BE2C (cell line): ENCODE results near the gene VEGFA.

Experiments used
- DNase-seq: peaks from one replicate; pipeline ENCODE4 v3.0.0-alpha.2; 2020
- H3K27me3 ChIP-seq: fragments of 250-450 bp; sonication (Bioruptor Pico); 2 replicates; pipeline ENCODE4 v1.5.1; 2020; ENCODE audit warnings: mild to moderate bottlenecking
- H3K36me3 ChIP-seq: fragments of 250-450 bp; sonication (Bioruptor Pico); 2 replicates; pipeline ENCODE4 v1.5.1; 2020; ENCODE audit warnings: mild to moderate bottlenecking
- H3K4me1 ChIP-seq: fragments of 250-450 bp; sonication (Bioruptor Pico); 2 replicates; pipeline ENCODE4 v1.5.1; 2020
- H3K4me3 ChIP-seq: 2 replicates; pipeline ENCODE4 v1.5.1; 2011; ENCODE audit warnings: low read depth, low read length
- H3K9me3 ChIP-seq: fragments of 250-450 bp; sonication (Bioruptor Pico); 2 replicates; pipeline ENCODE4 v1.5.1; 2020
- TF ChIP-seq, protein P1 (sequence below): IDR thresholded peaks from 2 replicates; pipeline ENCODE4 v1.5.1; 2012; ENCODE audit warnings: mild to moderate bottlenecking, low read depth, low read length

Gene VEGFA

DNA sequence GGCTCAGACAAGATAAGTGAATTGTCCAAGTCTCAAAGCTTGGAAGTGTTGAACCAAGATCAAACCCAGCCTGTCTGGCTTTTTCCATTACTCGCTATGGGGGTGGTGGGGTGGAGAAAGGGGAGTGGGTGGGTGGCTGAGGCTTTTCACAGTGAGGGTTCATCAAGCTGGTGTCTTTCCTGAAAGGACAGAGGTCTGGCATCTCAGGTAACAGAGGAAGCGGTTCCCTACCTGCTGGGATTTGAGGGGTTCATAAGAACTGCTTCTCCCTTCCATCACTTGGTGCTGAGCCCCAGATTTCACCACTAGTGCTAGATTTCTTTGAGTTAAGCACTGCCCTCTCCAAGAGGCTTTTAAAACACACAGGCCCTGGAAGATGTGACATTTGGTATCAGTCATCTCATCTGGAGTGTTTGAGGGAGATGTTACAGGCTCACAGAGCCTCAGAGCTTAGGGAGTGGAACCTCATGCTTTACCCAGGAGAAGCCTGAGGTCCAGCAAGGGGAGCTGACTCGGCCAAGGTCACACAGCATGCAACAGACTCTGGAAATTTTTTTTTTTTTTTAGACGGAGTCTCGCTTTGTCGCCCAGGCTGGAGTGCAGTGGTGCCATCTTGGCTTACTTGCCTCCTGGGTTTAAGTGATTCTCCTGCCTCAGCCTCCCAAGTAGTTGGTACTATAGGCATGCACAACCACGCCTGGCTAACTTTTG is 6.0 kb upstream of the VEGFA start:
- no peak for DNase-seq
- no peaks in the 10 kb centered on the region for H3K9me3 ChIP-seq
- H3K4me3 ChIP-seq: no peak overlapping the region
- H3K36me3 ChIP-seq: no peaks in the 10 kb centered on the region
- H3K27me3 ChIP-seq: no peaks in the 10 kb centered on the region
- TF ChIP-seq, protein P1, sequence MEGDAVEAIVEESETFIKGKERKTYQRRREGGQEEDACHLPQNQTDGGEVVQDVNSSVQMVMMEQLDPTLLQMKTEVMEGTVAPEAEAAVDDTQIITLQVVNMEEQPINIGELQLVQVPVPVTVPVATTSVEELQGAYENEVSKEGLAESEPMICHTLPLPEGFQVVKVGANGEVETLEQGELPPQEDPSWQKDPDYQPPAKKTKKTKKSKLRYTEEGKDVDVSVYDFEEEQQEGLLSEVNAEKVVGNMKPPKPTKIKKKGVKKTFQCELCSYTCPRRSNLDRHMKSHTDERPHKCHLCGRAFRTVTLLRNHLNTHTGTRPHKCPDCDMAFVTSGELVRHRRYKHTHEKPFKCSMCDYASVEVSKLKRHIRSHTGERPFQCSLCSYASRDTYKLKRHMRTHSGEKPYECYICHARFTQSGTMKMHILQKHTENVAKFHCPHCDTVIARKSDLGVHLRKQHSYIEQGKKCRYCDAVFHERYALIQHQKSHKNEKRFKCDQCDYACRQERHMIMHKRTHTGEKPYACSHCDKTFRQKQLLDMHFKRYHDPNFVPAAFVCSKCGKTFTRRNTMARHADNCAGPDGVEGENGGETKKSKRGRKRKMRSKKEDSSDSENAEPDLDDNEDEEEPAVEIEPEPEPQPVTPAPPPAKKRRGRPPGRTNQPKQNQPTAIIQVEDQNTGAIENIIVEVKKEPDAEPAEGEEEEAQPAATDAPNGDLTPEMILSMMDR: no peak
- peaks cover 3% of the 10 kb centered on the region for H3K4me1 ChIP-seq

DNA sequence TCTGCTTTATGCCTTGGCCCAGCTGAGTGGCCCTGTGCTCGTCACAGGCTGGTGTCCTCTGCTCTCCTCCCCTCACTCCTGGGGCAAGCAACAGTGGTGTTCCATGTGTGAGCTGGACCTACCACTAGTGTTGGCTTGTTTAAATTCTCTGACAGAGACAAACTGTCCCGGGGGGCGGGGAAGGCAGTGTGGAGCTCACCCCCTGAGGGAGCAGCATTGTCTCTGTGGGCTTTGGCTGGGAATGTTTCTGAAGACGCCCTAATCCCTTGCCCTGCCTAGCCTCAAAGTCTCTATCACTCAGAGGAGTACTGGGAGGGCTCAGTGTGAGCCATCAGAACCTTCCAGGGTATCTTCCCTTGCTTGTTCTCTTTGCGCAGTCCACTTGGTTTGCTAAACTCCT is 5.2 kb upstream of the VEGFA start:
- Histone ChIP-seq H3K4me1 (peaks cover 8% of the 10 kb centered on the region), H3K9me3 (no peaks in the 10 kb centered on the region), H3K36me3 (no peaks in the 10 kb centered on the region), H3K4me3 (no peak overlapping the region), H3K27me3 (no peaks in the 10 kb centered on the region)
- TF ChIP-seq, protein P1: no peak
- no peak for DNase-seq

DNA sequence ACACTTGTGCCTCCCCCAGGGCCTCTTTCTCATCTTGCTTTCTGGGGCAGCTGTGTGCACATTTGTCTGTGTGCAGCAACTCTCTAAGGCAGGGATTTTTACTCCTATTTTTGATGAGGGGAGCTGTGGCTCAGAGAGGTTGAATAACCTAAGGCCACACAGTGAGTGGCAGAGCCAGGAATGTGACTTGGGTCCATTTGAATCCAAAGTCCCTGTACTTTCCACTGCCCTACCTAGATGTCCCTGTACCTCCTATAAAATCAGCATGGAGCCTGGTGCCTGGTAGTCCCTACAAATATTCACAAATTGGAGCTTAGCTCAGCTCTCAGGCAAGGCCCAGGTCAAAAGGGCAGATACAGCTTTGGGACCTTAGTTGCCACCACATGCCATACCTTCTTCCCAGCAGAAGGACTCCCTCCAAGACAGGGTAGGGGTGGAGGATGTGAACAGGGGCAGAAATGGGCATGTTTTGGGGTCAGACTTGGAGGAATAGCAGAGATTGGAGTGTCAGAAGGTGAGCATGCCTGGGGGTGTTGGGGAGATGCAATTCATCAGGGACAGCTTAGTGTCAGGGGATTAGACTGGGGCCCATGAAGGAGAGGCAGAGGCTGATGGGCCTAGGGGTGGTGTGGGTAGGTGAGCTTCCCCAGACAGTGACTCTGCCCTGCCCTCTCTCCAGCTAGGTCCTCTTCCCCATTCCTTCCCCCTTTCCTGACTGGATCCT is 4.1 kb upstream of the VEGFA start:
- no peak for DNase-seq
- Histone ChIP-seq H3K36me3 (peaks cover under 1% of the 10 kb centered on the region; the same call in 1 of the 2 replicates), H3K4me3 (no peak overlapping the region), H3K9me3 (no peaks in the 10 kb centered on the region), H3K4me1 (peaks cover 8% of the 10 kb centered on the region), H3K27me3 (no peaks in the 10 kb centered on the region)
- TF ChIP-seq, protein P1: no peak

DNA sequence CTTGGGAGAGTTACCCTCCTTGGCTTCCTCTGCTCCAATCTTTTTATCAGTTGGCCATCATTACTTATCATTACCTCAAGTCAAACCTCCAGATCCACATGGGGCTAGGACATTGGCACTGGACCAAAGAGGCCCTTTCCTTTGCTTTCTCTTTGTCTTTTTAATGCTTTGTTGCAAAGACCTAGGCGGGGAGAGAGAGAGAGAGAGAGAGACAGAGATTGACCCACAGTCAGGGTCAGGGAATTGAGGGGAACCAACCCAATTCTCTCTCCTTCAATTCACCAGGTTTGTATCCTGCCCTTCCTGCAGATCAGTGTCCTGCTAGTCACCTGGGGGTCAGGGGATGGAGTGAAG is 3.5 kb upstream of the VEGFA start:
- Histone ChIP-seq H3K4me1 (peaks cover 8% of the 10 kb centered on the region), H3K9me3 (no peaks in the 10 kb centered on the region), H3K4me3 (no peak overlapping the region), H3K36me3 (peaks cover 6% of the 10 kb centered on the region), H3K27me3 (no peaks in the 10 kb centered on the region)
- no peak for DNase-seq
- TF ChIP-seq, protein P1: no peak

DNA sequence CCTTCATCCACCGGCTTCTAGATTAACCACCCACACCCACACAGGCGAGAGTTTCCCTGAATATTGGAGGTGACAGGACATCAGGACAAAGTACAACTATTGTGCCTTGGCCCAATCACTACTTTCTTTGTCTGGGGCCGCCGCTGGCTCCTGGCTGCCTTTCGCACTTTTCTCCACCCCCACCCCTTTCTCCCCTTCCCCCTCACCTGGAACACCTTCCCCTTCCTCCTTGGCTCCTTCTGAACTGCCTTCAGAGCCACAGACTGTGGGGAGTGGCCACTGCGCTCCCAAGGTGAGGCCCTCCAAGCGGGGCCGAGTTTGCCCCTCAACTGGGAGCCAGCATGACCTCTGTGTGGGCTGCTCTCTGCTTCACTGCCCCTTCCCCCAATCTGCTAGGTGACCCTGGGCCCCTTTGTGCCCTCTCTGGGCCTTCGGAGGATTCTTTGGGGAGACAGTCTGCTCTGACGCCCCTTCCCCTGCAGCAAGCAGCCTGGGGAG is 3.0 kb upstream of the VEGFA start:
- H3K36me3 ChIP-seq: peaks cover 8% of the 10 kb centered on the region
- no peak for DNase-seq
- H3K4me3 ChIP-seq: no peak overlapping the region
- no peaks in the 10 kb centered on the region for H3K9me3 ChIP-seq
- TF ChIP-seq, protein P1: no peak
- H3K27me3 ChIP-seq: no peaks in the 10 kb centered on the region
- H3K4me1 ChIP-seq: peaks cover 8% of the 10 kb centered on the region
